Choroid plexus epithelial cell (primary cell): ENCODE results near the gene SOX8.
A peak's percentile ranks its signal among the peaks of the same experiment; 100 is the strongest.

Experiments
- DNase-seq: peaks from one replicate; pipeline ENCODE4 v3.0.0-alpha.2; 2010; ENCODE audit warnings: low read depth
- H3K4me3 ChIP-seq: 2 replicates; pipeline ENCODE4 v1.5.1; 2011; ENCODE audit warnings: low read depth, mild to moderate bottlenecking, control low read depth, low read length, moderate library complexity
- CTCF ChIP-seq: conservative IDR thresholded peaks from 2 replicates; pipeline ENCODE4 v1.5.1; 2011; ENCODE audit warnings: low read depth, mild to moderate bottlenecking, control low read depth, inconsistent platforms, low read length, moderate library complexity

SOX8 gene

GRCh38 chr16:938136-938535, 43.4 kb upstream of the SOX8 start:
- DNase-seq: no peak
- TF ChIP-seq CTCF: no peak
- H3K4me3 ChIP-seq: no peak overlapping the region

GRCh38 chr16:938752-939151, 42.8 kb upstream of the SOX8 start:
- no peak overlapping the region for H3K4me3 ChIP-seq
- TF ChIP-seq CTCF: no peak
- DNase-seq: no peak

- TF ChIP-seq CTCF: no peak
- no peak for DNase-seq
- no peak overlapping the region for H3K4me3 ChIP-seq
These were observed 42.3 kb upstream of the SOX8 start for GRCh38 chr16:939311-939710.

- no peak for TF ChIP-seq CTCF
- DNase-seq: no peak
- H3K4me3 ChIP-seq: no peak overlapping the region
These were observed 41.6 kb upstream of the SOX8 start for GRCh38 chr16:939941-940340.

- H3K4me3 ChIP-seq: no peak overlapping the region
- TF ChIP-seq CTCF: no peak
- DNase-seq: no peak
These were observed 39.0 kb upstream of the SOX8 start for GRCh38 chr16:942436-943060.

- H3K4me3 ChIP-seq: no peak overlapping the region
- TF ChIP-seq CTCF: no peak
- DNase-seq: no peak
These were observed 37.6 kb upstream of the SOX8 start for GRCh38 chr16:943971-944370.

- TF ChIP-seq CTCF: no peak
- DNase-seq: peak; percentile 17
- no peak overlapping the region for H3K4me3 ChIP-seq
These were observed 36.1 kb upstream of the SOX8 start for GRCh38 chr16:945271-946047.
